LNCaP clone FGC (cell line): ENCODE measurements around the gene ZNF155.

ENCODE experiments used
- DNase-seq: peaks from one replicate; pipeline ENCODE4 v3.0.0-alpha.2; 2011; ENCODE audit warnings: low read depth
- H3K4me3 ChIP-seq: 2 replicates; pipeline ENCODE4 v1.5.1; 2011; ENCODE audit warnings: mild to moderate bottlenecking, low read depth, low read length, control low read depth
- CTCF ChIP-seq: IDR thresholded peaks from 2 replicates; pipeline ENCODE4 v1.5.1; 2012; ENCODE audit warnings: mild to moderate bottlenecking; ENCODE audit not compliant: control insufficient read depth, insufficient read depth; ENCODE audit errors: extremely low read depth

ZNF155 gene

DNA sequence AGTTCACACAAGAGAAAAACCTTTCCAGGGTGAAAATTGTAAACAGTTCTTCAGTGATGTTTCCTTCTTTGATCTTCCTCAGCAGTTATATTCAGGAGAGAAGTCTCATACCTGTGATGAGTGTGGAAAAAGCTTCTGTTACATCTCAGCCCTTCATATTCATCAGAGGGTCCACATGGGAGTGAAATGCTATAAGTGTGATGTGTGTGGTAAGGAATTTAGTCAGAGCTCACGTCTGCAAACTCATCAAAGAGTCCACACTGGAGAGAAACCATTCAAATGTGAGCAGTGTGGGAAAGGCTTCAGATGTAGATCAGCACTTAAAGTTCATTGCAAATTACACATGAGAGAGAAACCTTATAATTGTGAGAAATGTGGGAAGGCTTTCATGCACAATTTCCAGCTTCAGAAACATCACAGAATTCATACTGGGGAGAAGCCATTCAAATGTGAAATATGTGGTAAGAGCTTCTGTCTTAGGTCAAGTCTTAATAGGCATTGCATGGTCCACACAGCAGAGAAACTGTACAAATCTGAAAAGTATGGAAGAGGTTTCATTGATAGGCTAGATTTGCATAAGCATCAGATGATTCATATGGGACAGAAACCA lies 48.1 kb downstream of the ZNF155 start:
- H3K4me3 ChIP-seq = no peak overlapping the region
- no peak for DNase-seq
- TF ChIP-seq CTCF = no peak

- TF ChIP-seq CTCF = no peak
- no peak overlapping the region for H3K4me3 ChIP-seq
- DNase-seq = no peak
Measured at GRCh38 chr19:44042147-44042546, 58.2 kb downstream of the ZNF155 start.
